Uterus (tissue), 4 donors: ENCODE data around the gene RAC3. TPM values are rescaled to one million over a fixed set of nuclear protein-coding genes. Genes with fewer than 3 reads are reported as not detected.

Source experiments
- DNase-seq, 2 donors: peaks; one replicate each; pipeline ENCODE4 v3.0.0-alpha.2; 2019 to 2020
- H3K27ac ChIP-seq, 2 donors: fragments of 200-600 bp; sonication (generic); 1 replicate in 1 of 2; 2 replicates in 1 of 2; pipeline ENCODE4 v1.5.1; 2016 to 2018
- H3K27me3 ChIP-seq, 2 donors: fragments of 200-600 bp; sonication (generic); one replicate each; pipeline ENCODE4 v1.5.1; 2018 to 2019; ENCODE audit warnings: control low read depth in 1 of 2
- H3K36me3 ChIP-seq, 2 donors: fragments of 200-600 bp; sonication (generic); one replicate each; pipeline ENCODE4 v1.5.1; 2019; ENCODE audit warnings: control low read depth in 1 of 2
- H3K4me1 ChIP-seq, 2 donors: fragments of 200-600 bp; sonication (generic); one replicate each; pipeline ENCODE4 v1.5.1; 2018 to 2019; ENCODE audit warnings: control low read depth in 1 of 2
- H3K4me3 ChIP-seq, 2 donors: fragments of 200-600 bp; sonication (generic); 1 replicate in 1 of 2; 2 replicates in 1 of 2; pipeline ENCODE4 v1.5.1; 2018 to 2019; ENCODE audit warnings: mild to moderate bottlenecking in 1 of 2
- H3K9me3 ChIP-seq, 2 donors: fragments of 200-600 bp; sonication (generic); one replicate each; pipeline ENCODE4 v1.5.1; 2019; ENCODE audit warnings: control low read depth in 1 of 2
- POLR2A ChIP-seq, 2 donors: fragments of 450-650 bp; IDR thresholded peaks; one replicate each; pipeline ENCODE4 v1.6.1; 2016; ENCODE audit warnings: antibody characterized with exemption in 2 of 2, mild to moderate bottlenecking in 1 of 2, moderate library complexity in 1 of 2
- intact Hi-C: fragments of 100-400 bp; cut with DNase I; formaldehyde crosslinking; loops from one replicate; pipeline ENCODE4 v1.15.1; 2023; ENCODE audit warnings: low total_unique reads
- total RNA-seq, 4 donors: library from RNA; depleted of rRNA in 3 of 4; stranded (reverse); fragments of >200 nt in 3 of 4; gene quantifications; one replicate each; pipeline versions ENCODE4 v1.1.0 to v1.2.4, GENCODE V29; 2014 to 2023
- TF ChIP-seq, protein P1 (sequence below), 4 experiments: fragments of 200-600 bp in 2 of 4; fragments of 450-650 bp in 2 of 4; sonication (generic) in 2 of 4; IDR thresholded peaks; one replicate each; pipeline ENCODE4 v1.5.1; 2016 to 2019; ENCODE audit warnings: antibody characterized with exemption in 4 of 4, mild to moderate bottlenecking in 2 of 4, moderate library complexity in 1 of 4
- donor health status: DM: yes; HTN: yes; CAD: no.

RAC3 gene
- total RNA-seq, 4 donors from 2014 or later: 0.91 to 8.4 TPM; not detected in 2

DNA sequence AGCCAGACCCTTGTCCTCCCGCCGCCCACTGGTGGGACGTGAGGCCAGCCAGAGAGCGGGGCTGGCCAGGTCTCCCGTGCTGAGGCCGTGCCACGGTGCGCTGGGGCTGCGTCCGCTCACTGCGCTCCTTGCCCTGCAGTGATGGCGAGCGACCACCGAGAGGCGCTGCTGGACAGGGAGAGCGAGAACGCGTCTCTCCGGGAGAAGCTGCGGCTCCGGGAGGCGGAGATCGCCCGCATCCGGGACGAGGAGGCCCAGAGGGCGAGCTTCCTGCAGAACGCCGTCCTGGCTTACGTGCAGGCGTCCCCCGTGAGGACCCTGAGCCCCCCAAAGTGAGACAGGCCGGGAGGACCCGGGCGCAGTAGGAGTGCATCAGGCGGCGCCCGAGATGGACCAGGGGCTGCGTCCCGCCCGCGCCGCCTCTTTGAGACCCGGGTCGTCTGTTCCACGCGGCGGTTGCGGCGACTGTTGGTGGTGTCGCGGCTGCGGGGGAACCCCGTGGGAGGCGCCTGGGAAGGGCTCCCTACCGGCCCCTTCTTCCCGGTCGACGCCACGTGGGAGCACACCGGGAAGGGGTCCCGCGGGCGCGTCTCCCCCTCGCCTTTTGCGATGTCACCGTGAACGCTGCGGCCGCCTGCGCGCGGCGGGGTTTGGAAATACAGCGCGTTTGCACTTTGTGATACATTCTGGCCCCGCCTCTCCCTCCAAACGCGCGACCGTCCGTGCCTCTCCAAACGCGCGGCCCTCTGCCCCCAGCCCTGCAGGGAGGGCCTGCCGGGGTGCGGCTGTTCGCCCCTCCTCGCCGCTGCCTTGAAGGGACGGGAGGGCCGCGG lies 792 bp upstream of the RAC3 start:
- Histone ChIP-seq H3K9me3 (no peaks in the 10 kb centered on the region), H3K36me3 (no peaks in the 10 kb centered on the region), H3K4me1 (peaks cover 0 to 12% of the 10 kb centered on the region in 2 donors), H3K27me3 (peaks cover 0 to 3% of the 10 kb centered on the region in 2 donors), H3K27ac (no peak overlapping the region), H3K4me3 (peak overlapping the region; percentile 29 to 35)
- intact Hi-C loops: loop anchor here (5.0 kb wide), 1 partner anchor 122 kb away; no protein-coding TSS in a partner anchor
- TF ChIP-seq, protein P1, sequence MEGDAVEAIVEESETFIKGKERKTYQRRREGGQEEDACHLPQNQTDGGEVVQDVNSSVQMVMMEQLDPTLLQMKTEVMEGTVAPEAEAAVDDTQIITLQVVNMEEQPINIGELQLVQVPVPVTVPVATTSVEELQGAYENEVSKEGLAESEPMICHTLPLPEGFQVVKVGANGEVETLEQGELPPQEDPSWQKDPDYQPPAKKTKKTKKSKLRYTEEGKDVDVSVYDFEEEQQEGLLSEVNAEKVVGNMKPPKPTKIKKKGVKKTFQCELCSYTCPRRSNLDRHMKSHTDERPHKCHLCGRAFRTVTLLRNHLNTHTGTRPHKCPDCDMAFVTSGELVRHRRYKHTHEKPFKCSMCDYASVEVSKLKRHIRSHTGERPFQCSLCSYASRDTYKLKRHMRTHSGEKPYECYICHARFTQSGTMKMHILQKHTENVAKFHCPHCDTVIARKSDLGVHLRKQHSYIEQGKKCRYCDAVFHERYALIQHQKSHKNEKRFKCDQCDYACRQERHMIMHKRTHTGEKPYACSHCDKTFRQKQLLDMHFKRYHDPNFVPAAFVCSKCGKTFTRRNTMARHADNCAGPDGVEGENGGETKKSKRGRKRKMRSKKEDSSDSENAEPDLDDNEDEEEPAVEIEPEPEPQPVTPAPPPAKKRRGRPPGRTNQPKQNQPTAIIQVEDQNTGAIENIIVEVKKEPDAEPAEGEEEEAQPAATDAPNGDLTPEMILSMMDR (IDR thresholded peaks at IDR 0.05): peak; percentile 87 to 99 (median 92)
- TF ChIP-seq POLR2A (IDR thresholded peaks at IDR 0.05): peak in 1 of 2 donors; percentile 6
- peak; percentile 73 to 81 for DNase-seq

DNA sequence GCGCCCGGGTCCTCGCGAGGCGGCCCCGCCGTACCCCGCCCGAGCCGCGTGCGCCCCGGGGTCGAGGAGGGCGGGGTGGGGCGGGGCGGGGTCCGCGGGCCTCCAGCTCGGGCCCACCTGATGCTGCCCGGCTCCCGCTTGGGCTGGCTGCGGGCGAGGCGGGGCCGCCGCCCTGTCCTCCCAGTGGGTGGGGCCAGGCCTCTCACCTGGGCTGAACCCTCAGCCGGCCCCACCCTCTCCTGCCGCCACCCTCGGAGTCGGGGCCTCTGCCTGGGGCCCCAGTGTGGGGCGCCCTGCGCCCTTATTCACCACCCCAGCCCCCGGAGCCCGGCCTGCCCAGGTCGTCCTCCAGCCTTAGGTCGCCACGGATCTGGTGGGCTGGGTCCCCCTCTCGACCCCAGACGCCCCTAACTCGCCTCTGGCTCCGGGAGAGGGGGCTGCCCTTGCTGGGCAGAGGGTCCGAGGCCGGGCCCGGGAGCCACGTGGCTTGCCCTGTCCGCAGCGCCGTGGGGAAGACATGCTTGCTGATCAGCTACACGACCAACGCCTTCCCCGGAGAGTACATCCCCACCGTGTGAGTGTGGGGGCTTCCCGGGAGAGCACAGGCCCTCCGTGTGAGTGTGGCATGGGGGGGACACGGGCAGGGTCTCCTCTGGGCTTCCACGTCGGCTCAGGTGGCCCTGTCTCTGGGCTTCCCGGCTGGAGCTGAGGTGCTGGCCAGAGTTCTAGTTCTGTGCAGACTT lies 578 bp downstream of the RAC3 start:
- no peak for DNase-seq
- H3K4me3 ChIP-seq: no peak overlapping the region
- intact Hi-C loops: loop anchor here (5.0 kb wide), 1 partner anchor 120 kb away; no protein-coding TSS in a partner anchor
- TF ChIP-seq, protein P1 (IDR thresholded peaks at IDR 0.05): no peak
- TF ChIP-seq POLR2A (IDR thresholded peaks at IDR 0.05): no peak
- peaks cover 0 to 22% of the 10 kb centered on the region in 2 donors for H3K4me1 ChIP-seq
- no peak overlapping the region for H3K27ac ChIP-seq
- no peaks in the 10 kb centered on the region for H3K9me3 ChIP-seq
- peaks cover 0 to 3% of the 10 kb centered on the region in 2 donors for H3K27me3 ChIP-seq
- H3K36me3 ChIP-seq: no peaks in the 10 kb centered on the region

- Histone ChIP-seq H3K27me3 (peaks cover 0 to 3% of the 10 kb centered on the region in 2 donors), H3K4me3 (no peak overlapping the region), H3K9me3 (no peaks in the 10 kb centered on the region), H3K27ac (no peak overlapping the region), H3K4me1 (peaks cover 0 to 22% of the 10 kb centered on the region in 2 donors), H3K36me3 (no peaks in the 10 kb centered on the region)
- no peak for TF ChIP-seq POLR2A (IDR thresholded peaks at IDR 0.05)
- TF ChIP-seq, protein P1 (IDR thresholded peaks at IDR 0.05): no peak
- DNase-seq: no peak
- intact Hi-C loops: loop anchor here (5.0 kb wide), 1 partner anchor 119 kb away; no protein-coding TSS in a partner anchor
These were observed 2.0 kb downstream of the RAC3 start for GRCh38 chr17:82033359-82034085.

- DNase-seq: no peak
- no peak for TF ChIP-seq POLR2A (IDR thresholded peaks at IDR 0.05)
- TF ChIP-seq, protein P1 (IDR thresholded peaks at IDR 0.05): no peak
- intact Hi-C loops: loop anchor here (5.0 kb wide), 1 partner anchor 118 kb away; no protein-coding TSS in a partner anchor
- Histone ChIP-seq H3K4me3 (no peak overlapping the region), H3K9me3 (no peaks in the 10 kb centered on the region), H3K27ac (no peak overlapping the region), H3K4me1 (peaks cover 0 to 22% of the 10 kb centered on the region in 2 donors), H3K36me3 (no peaks in the 10 kb centered on the region), H3K27me3 (peaks cover 0 to 3% of the 10 kb centered on the region in 2 donors)
These were observed 3.0 kb downstream of the RAC3 start for GRCh38 chr17:82034371-82035011.
